ENCODE measurements around the gene C10orf105.

C10orf105 gene

DNA sequence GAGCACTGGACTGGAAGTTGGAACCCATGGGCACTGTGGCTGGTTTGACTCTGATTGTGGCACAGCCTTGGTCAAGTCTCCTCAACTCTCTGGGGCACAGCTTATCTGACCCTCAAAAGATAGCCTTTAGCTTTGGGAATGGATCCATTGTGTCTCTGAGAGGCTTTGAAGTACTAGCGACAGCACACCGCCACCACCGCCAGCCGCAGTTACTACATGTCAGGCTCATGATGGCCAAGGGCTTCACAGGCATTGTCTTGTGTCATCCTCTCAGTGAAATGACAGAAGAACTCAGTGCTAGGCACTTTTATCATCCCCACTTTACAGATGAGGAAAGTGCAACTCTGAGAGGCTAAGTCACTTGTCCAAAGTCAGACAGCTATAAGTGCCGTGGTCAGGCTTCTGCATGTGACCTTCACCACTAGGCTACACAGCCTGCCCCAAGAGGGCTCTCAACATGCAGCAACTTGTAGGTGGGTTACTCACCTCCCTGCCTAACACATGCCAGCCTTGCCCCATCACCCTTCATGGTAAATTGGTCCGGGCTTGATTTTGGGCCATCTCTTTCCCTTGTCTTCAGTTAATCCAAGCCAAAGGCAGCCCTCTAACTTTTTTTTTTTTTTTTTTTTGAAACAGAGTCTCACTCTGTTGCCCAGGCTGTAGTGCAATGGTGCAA is 44.1 kb downstream of the C10orf105 start:
- no peak for DNase-seq (ENCODE audit: low spot score)

DNA sequence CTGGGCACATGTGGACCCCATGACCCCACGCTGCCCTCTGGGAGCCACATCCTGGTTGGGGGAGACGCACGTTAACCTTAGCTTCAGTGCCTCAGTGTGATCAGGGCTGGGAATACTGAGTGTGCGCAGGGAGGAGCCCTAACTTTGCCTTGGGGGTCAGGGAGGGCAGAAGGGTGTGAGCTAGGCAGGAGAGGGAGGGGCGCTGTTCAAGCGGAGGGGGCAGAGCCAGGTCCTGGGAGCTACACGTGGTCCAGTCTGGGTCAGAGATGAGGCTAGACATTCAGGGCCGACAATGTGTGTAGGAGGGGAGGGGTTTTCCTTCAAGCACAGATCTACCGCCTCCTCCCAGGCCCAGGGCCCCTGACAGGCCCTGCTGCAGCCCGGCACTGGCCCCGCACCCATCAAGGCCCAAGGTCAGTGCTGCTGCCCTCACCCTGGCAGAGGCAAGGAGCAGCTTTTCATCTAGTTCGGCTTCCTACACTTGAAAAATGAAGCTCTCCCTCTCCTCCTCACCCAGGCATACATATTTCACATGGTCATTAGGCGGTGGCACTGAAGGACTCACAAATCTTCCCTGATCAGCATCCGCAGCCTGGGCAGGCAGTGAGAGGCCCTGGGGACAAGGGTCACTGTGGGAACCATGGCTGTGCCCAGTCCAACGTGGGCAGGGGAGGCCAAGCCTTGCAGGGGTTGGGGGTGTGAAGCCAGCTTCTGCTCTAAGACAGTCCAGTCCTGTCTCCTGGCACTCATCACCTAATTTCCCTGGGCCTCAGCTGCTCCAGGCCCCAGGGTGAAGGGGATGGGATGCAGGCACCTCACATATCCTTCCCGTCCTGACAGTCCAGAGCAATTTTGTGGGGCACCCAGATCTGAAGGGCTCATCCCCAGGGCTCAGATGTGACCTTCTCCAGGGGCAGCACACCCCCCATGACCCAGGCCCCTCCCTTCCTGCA is 47.3 kb downstream of the C10orf105 start:
- no peak for DNase-seq (ENCODE audit: low spot score)

DNA sequence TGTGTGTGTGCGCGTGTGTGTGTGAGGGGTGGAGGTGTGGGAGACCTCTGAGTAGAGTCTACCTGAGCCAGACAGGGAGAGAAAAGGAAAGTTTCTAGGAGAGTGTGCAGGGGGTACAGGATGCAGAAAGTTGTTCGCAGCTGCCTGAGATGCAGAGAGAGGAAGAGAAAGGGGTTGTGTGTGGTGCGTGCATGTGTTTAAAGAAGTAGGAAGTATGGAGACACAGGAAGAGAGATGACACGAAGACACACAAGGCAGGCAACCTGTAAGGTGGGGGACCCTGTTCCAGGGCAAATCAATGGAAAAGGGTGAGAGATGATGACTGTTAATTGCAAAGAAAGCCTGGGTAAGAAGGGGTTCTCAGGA is 52.2 kb downstream of the C10orf105 start:
- no peak for DNase-seq (ENCODE audit: low spot score)

GRCh38 chr10:71666639-71667386 is 52.8 kb downstream of the C10orf105 start:
- no peak for DNase-seq (ENCODE audit: low spot score)

- DNase-seq (ENCODE audit: low spot score): no peak
Measured at GRCh38 chr10:71665456-71665855, 54.1 kb downstream of the C10orf105 start.

GRCh38 chr10:71664585-71664984 is 55.0 kb downstream of the C10orf105 start:
- no peak for DNase-seq (ENCODE audit: low spot score)

DNA sequence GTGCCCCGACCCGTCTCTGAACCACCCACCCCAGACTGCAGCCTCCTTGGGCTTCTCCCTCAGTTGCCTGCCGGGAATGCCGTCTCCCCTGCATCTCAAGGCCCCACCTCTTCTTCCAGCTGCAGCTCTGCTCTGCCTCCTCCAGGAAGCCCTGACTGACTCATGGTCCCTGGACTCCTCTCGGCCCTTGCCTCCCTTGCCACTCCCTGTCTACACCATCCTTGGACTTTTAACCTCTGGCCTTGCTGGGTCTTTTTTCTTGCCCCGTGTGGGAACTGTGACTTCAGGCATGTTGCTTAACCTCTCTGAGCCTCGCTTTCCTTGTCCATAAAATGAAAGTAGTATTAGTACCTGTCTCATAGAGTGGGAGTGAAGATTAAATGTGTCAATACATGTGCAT is 56.3 kb downstream of the C10orf105 start:
- no peak for DNase-seq (ENCODE audit: low spot score)

- no peak for DNase-seq (ENCODE audit: low spot score)
Measured at GRCh38 chr10:71661779-71662336, 57.7 kb downstream of the C10orf105 start.
